Mesendoderm (in vitro differentiated cells): Measurements from ENCODE around the gene CACNG7.

ENCODE experiments used
- DNase-seq: peaks from one replicate; pipeline ENCODE4 v3.0.0; 2013
- H2AK5ac ChIP-seq: 2 replicates; pipeline ENCODE4 v1.6.1; 2013; ENCODE audit warnings: low read length, inconsistent platforms
- H2BK120ac ChIP-seq: 2 replicates; pipeline ENCODE4 v1.6.1; 2013; ENCODE audit warnings: low read depth, mild to moderate bottlenecking, low read length, moderate library complexity, mixed read lengths
- H2BK15ac ChIP-seq: replicated peaks from 2 replicates; pipeline ENCODE4 v1.6.1; 2013; ENCODE audit warnings: low read depth, mild to moderate bottlenecking, moderate library complexity
- H2BK5ac ChIP-seq: 2 replicates; pipeline ENCODE4 v1.6.1; 2013; ENCODE audit warnings: low read length, inconsistent platforms
- H3K18ac ChIP-seq: 2 replicates; pipeline ENCODE4 v1.6.1; 2013; ENCODE audit warnings: mild to moderate bottlenecking, low read length, mixed read lengths
- H3K23ac ChIP-seq: one replicate; pipeline ENCODE4 v1.6.1; 2013; ENCODE audit warnings: low read length
- H3K27ac ChIP-seq: 2 replicates; pipeline ENCODE4 v1.5.1; 2013; ENCODE audit warnings: low read depth, mild to moderate bottlenecking, inconsistent platforms, low read length, moderate library complexity
- H3K27me3 ChIP-seq: 2 replicates; pipeline ENCODE4 v1.6.1; 2013; ENCODE audit warnings: low read length, control low read depth, mild to moderate bottlenecking, inconsistent platforms; ENCODE audit not compliant: insufficient read depth, poor library complexity
- H3K36me3 ChIP-seq: 2 replicates; pipeline ENCODE4 v1.6.1; 2013; ENCODE audit warnings: low read length, inconsistent platforms; ENCODE audit not compliant: control insufficient read depth, insufficient read depth
- H3K4ac ChIP-seq: one replicate; pipeline ENCODE4 v1.6.1; 2013; ENCODE audit warnings: low read depth, mild to moderate bottlenecking, low read length, moderate library complexity
- H3K4me1 ChIP-seq: 2 replicates; pipeline ENCODE4 v1.6.1; 2013; ENCODE audit warnings: low read depth, low read length, inconsistent platforms; ENCODE audit not compliant: control insufficient read depth
- H3K4me2 ChIP-seq: 2 replicates; pipeline ENCODE4 v1.6.1; 2013; ENCODE audit warnings: low read length
- H3K4me3 ChIP-seq: 2 replicates; pipeline ENCODE4 v1.5.1; 2013; ENCODE audit warnings: mild to moderate bottlenecking, low read length
- H3K56ac ChIP-seq: one replicate; pipeline ENCODE4 v1.6.1; 2013; ENCODE audit warnings: low read length
- H3K79me1 ChIP-seq: 2 replicates; pipeline ENCODE4 v1.6.1; 2013; ENCODE audit warnings: low read length, inconsistent platforms
- H3K79me2 ChIP-seq: 2 replicates; pipeline ENCODE4 v1.6.1; 2013; ENCODE audit warnings: mild to moderate bottlenecking, low read length; ENCODE audit not compliant: control insufficient read depth, insufficient read depth
- H3K9ac ChIP-seq: 2 replicates; pipeline ENCODE4 v1.6.1; 2013; ENCODE audit warnings: low read length, inconsistent platforms
- H4K5ac ChIP-seq: one replicate; pipeline ENCODE4 v1.6.1; 2013; ENCODE audit warnings: low read length
- H4K8ac ChIP-seq: one replicate; pipeline ENCODE4 v1.6.1; 2013; ENCODE audit warnings: low read depth, mild to moderate bottlenecking, control low read depth, low read length, moderate library complexity
- WGBS: extraction: QIAGEN DNeasy Blood & Tissue Kit; methylation state at CpG from one replicate; pipeline ENCODE4 v1.1.7; 2013; ENCODE audit warnings: low lambda C conversion rate, missing lambda C conversion rate; ENCODE audit not compliant: insufficient coverage; ENCODE audit errors: extremely low coverage; 5-methylcytosine and 5-hydroxymethylcytosine counted together

Gene CACNG7

GRCh38 chr19:53993448-53993847 is 84.4 kb downstream of the CACNG7 start:
- Histone ChIP-seq H3K4me1 (no peaks in the 10 kb centered on the region), H2AK5ac (no peak overlapping the region), H4K8ac (no peak overlapping the region), H3K18ac (no peak overlapping the region), H3K79me2 (no peaks in the 10 kb centered on the region), H3K9ac (no peak overlapping the region), H3K36me3 (no peaks in the 10 kb centered on the region), H3K23ac (no peak overlapping the region), H2BK15ac (no peak overlapping the region), H3K79me1 (no peaks in the 10 kb centered on the region), H3K27ac (no peak overlapping the region), H3K4me3 (no peak overlapping the region), H3K4me2 (no peak overlapping the region), H3K27me3 (no peaks in the 10 kb centered on the region), H2BK120ac (no peak overlapping the region), H4K5ac (no peak overlapping the region), H3K4ac (no peak overlapping the region), H2BK5ac (no peak overlapping the region), H3K56ac (no peak overlapping the region)
- no peak for DNase-seq
- WGBS: no CpG with 5 or more reads among the region's 3 CpGs
